ENCODE data around the gene UNC45A.

DNA sequence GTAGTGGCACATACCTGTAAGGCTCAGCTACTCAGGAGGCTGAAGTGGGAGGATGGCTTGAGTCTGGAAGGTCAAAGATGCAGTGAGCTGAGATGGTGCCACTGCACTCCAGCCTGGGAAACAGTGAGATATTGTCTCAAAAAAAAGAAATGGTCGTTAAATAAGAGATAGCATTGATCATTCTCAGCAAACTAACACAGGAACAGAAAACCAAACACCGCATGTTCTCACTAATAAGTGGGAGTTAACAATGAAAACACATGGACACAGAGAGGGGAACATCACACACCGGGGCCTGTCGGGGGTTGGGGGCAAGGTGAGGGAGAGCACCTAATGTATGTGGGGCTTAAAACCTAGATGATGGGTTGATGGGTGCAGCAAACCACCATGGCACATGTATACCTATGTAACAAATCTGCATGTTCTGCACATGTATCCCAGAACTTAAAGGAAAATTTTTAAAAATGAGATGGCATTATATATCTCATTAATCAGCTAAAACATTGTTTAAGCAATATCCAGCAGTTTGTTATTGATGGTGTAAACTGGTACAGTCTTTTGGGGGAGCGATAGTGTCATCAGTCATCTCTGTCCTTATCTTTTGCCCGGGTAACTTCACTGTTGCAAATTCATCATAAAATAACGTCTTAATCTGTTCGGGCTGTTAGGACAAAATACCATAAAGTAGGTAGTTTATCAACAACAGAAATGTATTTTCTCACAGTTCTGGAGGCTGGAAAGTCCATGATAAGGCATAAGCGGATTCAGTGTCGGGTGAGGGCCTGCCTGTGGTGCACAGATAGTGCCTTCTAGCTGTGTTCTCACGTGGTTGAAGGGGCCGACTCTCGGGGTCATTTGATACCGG, 33.7 kb upstream of the UNC45A start:
- no peak for TF ChIP-seq E2F6 (IDR thresholded peaks at IDR 0.05)
- TF ChIP-seq POLR2AphosphoS5 (IDR thresholded peaks at IDR 0.05; ENCODE audit: low read depth, low read length), result no peak
- no peak for TF ChIP-seq CTCF (IDR thresholded peaks at IDR 0.05; ENCODE audit: control extremely low read depth in 1 of 3, insufficient read depth in 1 of 3, low read depth in 1 of 3, low read length in 3 of 3)
- TF ChIP-seq SIN3A (conservative IDR thresholded peaks at IDR 0.05 in 1 of 2, IDR thresholded peaks at IDR 0.05 in 1 of 2; ENCODE audit: low read depth in 1 of 2, low read length in 2 of 2), result no peak
- no peak for TF ChIP-seq POLR2A (IDR thresholded peaks at IDR 0.05; ENCODE audit: control extremely low read depth in 1 of 2, low read depth in 2 of 2, low read length in 2 of 2)
- TF ChIP-seq RBBP5 (IDR thresholded peaks at IDR 0.05; ENCODE audit: borderline replicate concordance, low read depth, low read length), result no peak
- no peak for TF ChIP-seq MAFK (IDR thresholded peaks at IDR 0.05; ENCODE audit: low read depth, low read length)
